Breast epithelium (tissue), 4 donors: ENCODE measurements around the gene TNFRSF8. TPM values are rescaled to one million over a fixed set of nuclear protein-coding genes. Genes with fewer than 3 reads are reported as not detected.

Source experiments
- DNase-seq, 2 donors: peaks; one replicate each; pipeline ENCODE4 v3.0.0-alpha.2; 2019; ENCODE audit warnings: low spot score in 2 of 2
- H3K27ac ChIP-seq, 2 donors: fragments of 200-600 bp; sonication (generic) in 1 of 2; one replicate each; pipeline ENCODE4 v1.5.1; 2016 to 2019; ENCODE audit warnings: mild to moderate bottlenecking in 1 of 2
- H3K27me3 ChIP-seq, 2 donors: fragments of 200-600 bp; sonication (generic) in 1 of 2; one replicate each; pipeline versions ENCODE4 v1.5.1 to v1.6.0; 2017 to 2019; ENCODE audit warnings: control low read depth in 1 of 2, mild to moderate bottlenecking in 1 of 2
- H3K36me3 ChIP-seq: fragments of 200-600 bp; one replicate; pipeline ENCODE4 v1.5.1; 2019
- H3K4me1 ChIP-seq, 2 donors: fragments of 200-600 bp; sonication (generic); one replicate each; pipeline ENCODE4 v1.5.1; 2016 to 2019; ENCODE audit warnings: control low read depth in 1 of 2
- H3K4me3 ChIP-seq, 3 donors: fragments of 200-600 bp; sonication (generic); 1 replicate in 2 of 3; 2 replicates in 1 of 3; pipeline ENCODE4 v1.5.1; 2016 to 2019; ENCODE audit warnings: mild to moderate bottlenecking in 3 of 3, moderate library complexity in 2 of 3
- H3K9me3 ChIP-seq, 2 donors: fragments of 200-600 bp; sonication (generic) in 1 of 2; one replicate each; pipeline ENCODE4 v1.5.1; 2016 to 2019; ENCODE audit warnings: control low read depth in 1 of 2
- POLR2A ChIP-seq: fragments of 450-650 bp; IDR thresholded peaks from one replicate; pipeline ENCODE4 v1.6.1; 2016; ENCODE audit warnings: antibody characterized with exemption, mild to moderate bottlenecking, moderate library complexity
- POLR2AphosphoS5 ChIP-seq, 3 donors: sonication (generic); formaldehyde crosslinking; IDR thresholded peaks; one replicate each; pipeline ENCODE4 v1.6.1; 2017; ENCODE audit warnings: antibody characterized with exemption in 3 of 3
- intact Hi-C: fragments of 100-400 bp; cut with DNase I; formaldehyde crosslinking; loops from one replicate; pipeline ENCODE4 v1.15.1; 2023; ENCODE audit warnings: low total_unique reads
- total RNA-seq, 3 donors: library from RNA; depleted of rRNA; stranded (reverse); fragments of >200 nt; gene quantifications; one replicate each; pipeline ENCODE4 v1.1.0, GENCODE V29; 2016
- TF ChIP-seq, protein P1 (sequence below), 3 donors: fragments of 450-650 bp; IDR thresholded peaks; one replicate each; pipeline ENCODE4 v1.5.1; 2016 to 2017; ENCODE audit warnings: antibody characterized with exemption in 3 of 3, mild to moderate bottlenecking in 3 of 3, moderate library complexity in 3 of 3

Gene TNFRSF8
- total RNA-seq, 3 donors from 2014 or later: 0.88 to 2.3 (median 1.6) TPM

DNA sequence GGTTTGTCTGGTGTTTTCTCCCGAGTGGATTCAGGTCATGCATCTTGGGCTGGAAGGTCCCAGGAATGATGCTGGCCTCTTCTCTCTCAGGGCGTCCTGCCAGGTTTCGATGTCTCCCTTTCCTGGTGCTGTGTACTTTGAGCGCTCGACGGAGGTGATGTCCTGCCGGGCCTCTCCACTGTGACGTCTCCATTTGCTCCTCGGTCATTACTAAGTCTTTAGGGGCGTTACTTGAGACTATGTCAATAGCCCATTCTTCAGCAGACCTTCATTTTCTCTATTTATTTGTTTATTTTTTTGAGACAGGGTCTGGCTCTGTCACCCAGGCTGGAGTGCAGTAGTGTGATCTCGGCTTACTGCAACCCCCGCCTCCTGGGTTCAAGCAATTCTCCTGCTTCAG lies 66.5 kb downstream of the TNFRSF8 start:
- intact Hi-C loops: loop anchor here (2.0 to 10.0 kb wide), 2 partner anchors 77 to 1745 kb away; no protein-coding TSS in a partner anchor
- no peak overlapping the region for H3K4me3 ChIP-seq
- no peak for DNase-seq
- no peaks in the 10 kb centered on the region for H3K36me3 ChIP-seq
- no peaks in the 10 kb centered on the region for H3K9me3 ChIP-seq
- H3K27ac ChIP-seq: no peak overlapping the region
- no peaks in the 10 kb centered on the region for H3K27me3 ChIP-seq
- TF ChIP-seq POLR2AphosphoS5 (IDR thresholded peaks at IDR 0.05) (no peak), POLR2A (no peak)
- TF ChIP-seq, protein P1, sequence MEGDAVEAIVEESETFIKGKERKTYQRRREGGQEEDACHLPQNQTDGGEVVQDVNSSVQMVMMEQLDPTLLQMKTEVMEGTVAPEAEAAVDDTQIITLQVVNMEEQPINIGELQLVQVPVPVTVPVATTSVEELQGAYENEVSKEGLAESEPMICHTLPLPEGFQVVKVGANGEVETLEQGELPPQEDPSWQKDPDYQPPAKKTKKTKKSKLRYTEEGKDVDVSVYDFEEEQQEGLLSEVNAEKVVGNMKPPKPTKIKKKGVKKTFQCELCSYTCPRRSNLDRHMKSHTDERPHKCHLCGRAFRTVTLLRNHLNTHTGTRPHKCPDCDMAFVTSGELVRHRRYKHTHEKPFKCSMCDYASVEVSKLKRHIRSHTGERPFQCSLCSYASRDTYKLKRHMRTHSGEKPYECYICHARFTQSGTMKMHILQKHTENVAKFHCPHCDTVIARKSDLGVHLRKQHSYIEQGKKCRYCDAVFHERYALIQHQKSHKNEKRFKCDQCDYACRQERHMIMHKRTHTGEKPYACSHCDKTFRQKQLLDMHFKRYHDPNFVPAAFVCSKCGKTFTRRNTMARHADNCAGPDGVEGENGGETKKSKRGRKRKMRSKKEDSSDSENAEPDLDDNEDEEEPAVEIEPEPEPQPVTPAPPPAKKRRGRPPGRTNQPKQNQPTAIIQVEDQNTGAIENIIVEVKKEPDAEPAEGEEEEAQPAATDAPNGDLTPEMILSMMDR (IDR thresholded peaks at IDR 0.05): no peak
- H3K4me1 ChIP-seq: no peaks in the 10 kb centered on the region

DNA sequence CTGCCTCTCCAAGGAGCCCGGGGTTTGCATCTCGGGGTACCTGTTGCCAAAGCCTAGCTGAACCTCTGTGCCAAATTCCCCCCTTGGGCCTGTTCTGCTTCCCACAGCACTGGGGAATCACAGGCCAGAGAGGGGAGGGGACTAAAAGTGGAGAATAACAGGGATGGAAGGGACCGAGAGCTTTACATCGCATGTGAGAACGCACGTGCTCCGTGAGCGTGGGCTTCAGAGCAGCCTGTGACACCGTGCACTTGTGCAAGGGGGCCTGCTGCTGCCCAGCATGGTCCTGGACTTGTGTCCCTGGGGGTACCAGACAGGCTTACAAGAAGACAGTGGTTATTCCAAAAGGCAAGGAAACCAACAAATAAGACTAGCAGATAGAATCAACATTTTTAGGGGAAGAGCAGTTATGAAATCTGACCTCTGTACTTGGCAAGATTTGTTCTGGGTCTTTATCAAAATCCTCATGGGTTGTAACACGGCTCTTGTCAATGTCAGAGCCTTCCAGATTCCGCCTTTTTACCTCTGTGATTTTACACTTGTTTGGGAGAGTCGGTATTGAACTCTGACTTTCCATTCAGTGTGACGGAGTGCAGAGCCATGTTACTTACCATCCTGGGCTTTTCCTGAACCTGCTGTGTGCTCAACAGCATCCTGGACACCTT lies 67.5 kb downstream of the TNFRSF8 start:
- no peaks in the 10 kb centered on the region for H3K4me1 ChIP-seq
- peak overlapping the region in 1 of 2 donors; percentile 13 for H3K27ac ChIP-seq
- TF ChIP-seq POLR2A: no peak
- no peak for TF ChIP-seq POLR2AphosphoS5 (IDR thresholded peaks at IDR 0.05)

DNA sequence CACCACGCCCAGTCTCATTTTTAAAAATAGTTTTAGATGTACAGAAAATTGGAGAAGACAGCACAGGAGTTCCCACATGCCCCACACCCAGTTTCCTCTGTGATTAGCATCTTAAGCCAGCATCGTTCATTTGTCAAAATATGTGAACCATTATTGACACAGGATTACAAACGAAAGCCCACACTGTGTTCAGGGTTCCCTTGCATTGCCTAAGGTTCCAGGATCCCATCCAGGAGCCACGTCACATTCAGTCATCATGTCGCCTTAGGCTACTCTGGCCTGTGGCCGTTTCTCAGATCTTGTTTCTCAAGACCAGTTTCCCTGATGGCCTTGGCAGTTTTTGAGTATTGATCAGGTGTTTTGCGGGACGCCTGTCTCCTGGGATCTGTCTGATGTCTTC lies 69.0 kb downstream of the TNFRSF8 start:
- intact Hi-C loops: no loop called here
- Histone ChIP-seq H3K9me3 (no peaks in the 10 kb centered on the region), H3K4me3 (no peak overlapping the region), H3K27me3 (no peaks in the 10 kb centered on the region), H3K36me3 (no peaks in the 10 kb centered on the region), H3K27ac (peak overlapping the region; percentile 63 to 74), H3K4me1 (no peaks in the 10 kb centered on the region)
- DNase-seq: peak in 1 of 2 donors; percentile 71
- peak in 2 of 3 donors; percentile 21 to 56 for TF ChIP-seq POLR2AphosphoS5 (IDR thresholded peaks at IDR 0.05)
- TF ChIP-seq, protein P1 (IDR thresholded peaks at IDR 0.05): no peak

More for the DNA sequence above, 67.5 kb downstream of the TNFRSF8 start:
- intact Hi-C loops: loop anchor here (2.0 kb wide), 1 partner anchor 76 kb away; no protein-coding TSS in a partner anchor
- Histone ChIP-seq H3K27me3 (no peaks in the 10 kb centered on the region), H3K4me3 (no peak overlapping the region), H3K9me3 (no peaks in the 10 kb centered on the region), H3K36me3 (no peaks in the 10 kb centered on the region)
- DNase-seq: no peak

DNA sequence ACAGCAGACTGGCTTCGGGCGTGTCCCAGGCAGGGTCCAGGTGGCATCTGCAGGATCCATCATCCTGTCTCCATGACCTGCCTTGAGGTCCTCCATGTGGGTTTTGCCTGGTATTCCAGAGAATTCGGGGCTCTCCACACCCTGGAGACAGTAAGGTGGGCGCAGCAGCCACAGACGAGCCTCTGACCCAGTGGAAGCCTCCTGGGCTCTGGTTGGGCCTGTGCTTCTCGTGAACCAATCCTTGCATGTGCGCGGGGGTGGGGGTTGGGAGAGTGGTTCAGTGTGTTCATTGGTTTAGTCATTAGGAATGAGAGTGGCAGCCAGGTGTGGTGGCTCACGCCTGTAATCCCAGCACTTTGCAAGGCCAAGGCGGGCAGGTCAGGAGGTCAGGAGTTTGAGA lies 71.6 kb downstream of the TNFRSF8 start:
- Histone ChIP-seq H3K27ac (no peak overlapping the region), H3K4me3 (no peak overlapping the region), H3K4me1 (no peaks in the 10 kb centered on the region), H3K36me3 (no peaks in the 10 kb centered on the region), H3K27me3 (no peaks in the 10 kb centered on the region), H3K9me3 (no peaks in the 10 kb centered on the region)
- TF ChIP-seq POLR2AphosphoS5 (IDR thresholded peaks at IDR 0.05): no peak
- no peak for TF ChIP-seq POLR2A
- TF ChIP-seq, protein P1 (IDR thresholded peaks at IDR 0.05): no peak
- intact Hi-C loops: no loop called here
- DNase-seq: no peak

DNA sequence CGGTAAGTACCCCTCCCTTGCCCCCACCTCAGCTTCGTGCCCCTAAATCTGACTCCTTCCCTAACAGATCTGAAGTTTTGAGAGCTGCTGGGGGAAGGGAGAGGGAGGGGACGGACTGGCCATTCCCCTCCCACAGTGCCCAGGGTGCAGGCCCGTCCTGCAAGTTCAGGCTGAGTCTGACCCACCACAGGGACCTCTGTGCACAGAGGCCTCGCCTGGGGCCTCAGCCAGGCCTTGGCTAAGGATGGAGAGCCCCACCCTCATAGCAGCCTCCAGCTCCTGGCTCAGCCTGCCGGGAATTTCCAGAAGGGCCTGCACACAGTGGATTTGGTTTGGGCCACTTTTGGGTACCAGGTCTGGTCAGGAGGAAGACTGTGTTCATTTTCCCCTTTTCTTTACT lies 72.5 kb downstream of the TNFRSF8 start:
- Histone ChIP-seq H3K27me3 (no peaks in the 10 kb centered on the region), H3K27ac (peak overlapping the region; percentile 48 to 50), H3K9me3 (no peaks in the 10 kb centered on the region), H3K4me1 (no peaks in the 10 kb centered on the region), H3K4me3 (no peak overlapping the region), H3K36me3 (no peaks in the 10 kb centered on the region)
- TF ChIP-seq, protein P1 (IDR thresholded peaks at IDR 0.05): no peak
- TF ChIP-seq POLR2A: no peak
- TF ChIP-seq POLR2AphosphoS5 (IDR thresholded peaks at IDR 0.05): no peak
- DNase-seq: no peak
- intact Hi-C loops: no loop called here
